OCI-M1 (cell line): Measurements from ENCODE around the gene ZNF827.

ENCODE experiments used
- DNase-seq: peaks from one replicate; lab custom pipeline; 2025; lab: John Stamatoyannopoulos, UW

The ZNF827 gene

GRCh38 chr4:145891958-145892357 is 46.7 kb downstream of the ZNF827 start:
- DNase-seq = no peak

GRCh38 chr4:145890689-145891088 is 47.9 kb downstream of the ZNF827 start:
- DNase-seq = no peak

GRCh38 chr4:145888393-145888792 is 50.2 kb downstream of the ZNF827 start:
- DNase-seq = no peak

GRCh38 chr4:145887241-145887991 is 51.2 kb downstream of the ZNF827 start:
- no peak for DNase-seq

- DNase-seq = no peak
These were observed 51.8 kb downstream of the ZNF827 start for GRCh38 chr4:145886871-145887240.

- no peak for DNase-seq
These were observed 53.0 kb downstream of the ZNF827 start for GRCh38 chr4:145885666-145886065.

GRCh38 chr4:145884775-145885174 is 53.8 kb downstream of the ZNF827 start:
- no peak for DNase-seq

- no peak for DNase-seq
These were observed 55.4 kb downstream of the ZNF827 start for GRCh38 chr4:145883101-145883694.

GRCh38 chr4:145882604-145883003 is 56.0 kb downstream of the ZNF827 start:
- DNase-seq = no peak

GRCh38 chr4:145881989-145882388 is 56.6 kb downstream of the ZNF827 start:
- no peak for DNase-seq

- DNase-seq = no peak
These were observed 57.0 kb downstream of the ZNF827 start for GRCh38 chr4:145881576-145881975.

GRCh38 chr4:145880355-145880960 is 58.2 kb downstream of the ZNF827 start:
- no peak for DNase-seq

GRCh38 chr4:145879598-145879997 is 59.0 kb downstream of the ZNF827 start:
- DNase-seq = no peak

GRCh38 chr4:145878501-145879435 is 59.9 kb downstream of the ZNF827 start:
- DNase-seq = no peak

GRCh38 chr4:145876531-145877180 is 62.0 kb downstream of the ZNF827 start:
- DNase-seq = no peak

- DNase-seq = no peak
These were observed 64.7 kb downstream of the ZNF827 start for GRCh38 chr4:145873901-145874300.

- DNase-seq = no peak
These were observed 67.4 kb downstream of the ZNF827 start for GRCh38 chr4:145871209-145871608.

- no peak for DNase-seq
These were observed 68.2 kb downstream of the ZNF827 start for GRCh38 chr4:145870155-145871020.

- DNase-seq = peak; percentile 28
These were observed 69.8 kb downstream of the ZNF827 start for GRCh38 chr4:145868637-145869409.

- DNase-seq = no peak
These were observed 71.2 kb downstream of the ZNF827 start for GRCh38 chr4:145867406-145867805.
